Mesodermal cell (in vitro differentiated cells): Measurements from ENCODE around the gene ABHD8.

Experiments
- H3K27ac ChIP-seq: 2 replicates; pipeline ENCODE4 v1.7.0; 2013; ENCODE audit warnings: mild to moderate bottlenecking, low read depth, low read length, moderate library complexity; ENCODE audit not compliant: severe bottlenecking
- H3K36me3 ChIP-seq: 2 replicates; pipeline ENCODE4 v1.7.1; 2013; ENCODE audit warnings: mild to moderate bottlenecking, low read length, moderate library complexity; ENCODE audit not compliant: control insufficient read depth, insufficient read depth
- H3K4me1 ChIP-seq: one replicate; pipeline ENCODE4 v1.7.1; 2013; ENCODE audit warnings: mild to moderate bottlenecking, low read length; ENCODE audit not compliant: insufficient read depth, control insufficient read depth, poor library complexity, severe bottlenecking
- H3K4me3 ChIP-seq: 2 replicates; pipeline ENCODE4 v1.7.0; 2013; ENCODE audit warnings: low read length, control low read depth, mild to moderate bottlenecking; ENCODE audit not compliant: insufficient read depth, poor library complexity, severe bottlenecking; ENCODE audit errors: extremely low read depth
- H3K9me3 ChIP-seq: 2 replicates; pipeline ENCODE4 v1.7.1; 2013; ENCODE audit warnings: mild to moderate bottlenecking, low read length, moderate library complexity; ENCODE audit not compliant: control insufficient read depth
- WGBS, 2 experiments: methylation state at CpG; one replicate each; pipeline ENCODE4 v1.1.5; 2013; ENCODE audit warnings: missing lambda C conversion rate in 2 of 2; ENCODE audit not compliant: insufficient coverage in 2 of 2; 5-methylcytosine and 5-hydroxymethylcytosine counted together

The ABHD8 gene

DNA sequence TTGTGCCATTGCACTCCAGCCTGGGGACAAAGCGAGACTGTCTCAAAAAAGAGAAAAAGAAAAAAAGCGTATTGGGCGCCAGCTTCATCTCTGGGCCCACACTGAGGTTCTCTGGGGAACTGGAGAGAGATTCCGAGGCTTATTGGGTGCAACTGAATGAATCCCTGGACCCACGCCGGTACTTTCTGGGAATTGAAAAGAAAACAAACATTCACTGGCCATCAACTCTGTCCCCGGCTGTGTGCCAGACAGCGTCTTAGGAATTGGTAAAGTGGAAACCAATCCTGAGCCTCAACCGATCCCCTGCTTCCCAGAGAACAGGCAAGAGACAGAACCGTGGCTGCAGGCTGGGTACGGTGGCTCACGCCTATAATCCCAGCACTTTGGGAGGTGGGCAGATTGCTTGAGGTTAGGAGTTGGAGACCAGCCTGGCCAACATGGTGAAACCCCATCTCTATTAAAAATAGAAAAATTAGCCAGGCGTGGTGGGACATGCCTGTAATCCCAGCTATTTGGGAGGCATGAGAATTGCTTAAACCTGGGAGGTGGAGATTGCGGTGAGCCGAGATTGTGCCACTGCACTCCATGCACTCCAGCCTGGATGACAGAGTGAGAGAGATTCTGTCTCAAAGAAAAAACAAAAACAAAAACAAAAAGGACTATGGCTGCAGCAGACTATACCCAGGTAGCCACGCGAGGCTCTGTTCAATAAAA lies 22.8 kb upstream of the ABHD8 start:
- Histone ChIP-seq H3K4me3 (no peak overlapping the region), H3K9me3 (no peaks in the 10 kb centered on the region), H3K36me3 (peaks cover 29% of the 10 kb centered on the region), H3K4me1 (peaks cover 18% of the 10 kb centered on the region), H3K27ac (no peak overlapping the region)
- 93 to 95% methylated on average over 15 to 16 of the region's 17 CpGs for WGBS, 2 experiments

DNA sequence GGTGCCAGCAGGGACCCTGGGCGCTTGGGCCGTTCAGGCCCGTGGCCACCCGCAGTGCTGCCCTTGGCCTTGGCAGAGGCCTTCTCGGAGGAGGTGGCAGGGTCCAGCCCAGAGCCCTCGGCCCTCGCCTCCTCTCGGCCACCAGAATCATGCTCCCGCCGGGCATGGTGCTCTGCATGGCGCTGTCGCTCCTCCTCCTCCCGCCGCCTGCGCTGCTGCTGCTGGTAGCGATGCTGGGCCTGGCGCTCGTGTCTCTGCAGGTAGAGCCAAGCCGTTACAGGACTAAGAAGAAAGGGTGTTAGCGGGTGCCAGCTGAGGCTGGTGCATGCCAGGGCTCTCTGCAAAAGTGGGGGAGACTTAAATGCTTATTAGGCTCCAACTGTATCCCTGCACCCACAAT lies 21.9 kb upstream of the ABHD8 start:
- 95 to 96% methylated on average over 13 to 20 of the region's 20 CpGs for WGBS, 2 experiments
- Histone ChIP-seq H3K4me1 (peaks cover 18% of the 10 kb centered on the region), H3K9me3 (no peaks in the 10 kb centered on the region), H3K36me3 (peaks cover 30% of the 10 kb centered on the region), H3K27ac (no peak overlapping the region), H3K4me3 (no peak overlapping the region)

DNA sequence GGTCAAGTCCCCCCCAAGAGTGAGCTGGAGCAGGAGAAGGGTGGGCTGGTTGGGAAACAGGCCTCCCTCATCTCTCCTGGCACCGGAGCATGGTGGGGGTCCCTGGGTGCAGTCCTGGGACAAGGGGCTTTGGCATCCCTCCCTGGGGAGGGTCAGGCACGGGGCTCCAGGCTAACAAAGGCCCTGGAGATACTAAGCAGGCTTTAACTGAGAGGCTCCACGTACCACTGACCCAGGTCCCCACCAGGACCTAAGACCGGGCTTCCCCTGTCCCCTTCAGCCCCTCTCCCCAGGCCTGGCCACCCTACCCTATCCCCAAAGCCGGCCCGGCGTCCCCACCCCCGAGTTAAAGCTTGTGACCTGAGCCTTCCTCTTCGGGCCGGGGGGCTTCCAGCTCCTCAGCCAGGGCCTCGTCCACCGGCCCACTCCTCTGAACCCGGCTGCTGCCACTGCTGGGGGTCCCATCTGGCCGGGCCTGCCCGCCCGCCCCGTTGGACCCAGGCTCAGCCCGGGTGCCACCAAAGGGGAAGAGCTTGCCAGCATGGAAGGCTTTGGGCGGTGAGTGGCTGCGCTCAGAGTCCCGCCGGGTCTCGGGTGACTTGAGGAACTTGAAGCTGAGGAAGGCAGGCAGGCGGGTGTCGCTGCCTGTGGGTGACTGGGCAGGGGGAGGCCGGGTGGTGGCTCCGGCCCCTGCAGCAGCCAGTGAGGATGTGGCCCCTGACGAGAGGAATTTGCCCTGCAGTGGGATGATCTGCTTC lies 21.3 kb upstream of the ABHD8 start:
- no peak overlapping the region for H3K27ac ChIP-seq
- H3K36me3 ChIP-seq = peaks cover 32% of the 10 kb centered on the region
- H3K9me3 ChIP-seq = no peaks in the 10 kb centered on the region
- no peak overlapping the region for H3K4me3 ChIP-seq
- 93 to 95% methylated on average over 25 to 27 of the region's 28 CpGs for WGBS, 2 experiments
- peaks cover 18% of the 10 kb centered on the region for H3K4me1 ChIP-seq

DNA sequence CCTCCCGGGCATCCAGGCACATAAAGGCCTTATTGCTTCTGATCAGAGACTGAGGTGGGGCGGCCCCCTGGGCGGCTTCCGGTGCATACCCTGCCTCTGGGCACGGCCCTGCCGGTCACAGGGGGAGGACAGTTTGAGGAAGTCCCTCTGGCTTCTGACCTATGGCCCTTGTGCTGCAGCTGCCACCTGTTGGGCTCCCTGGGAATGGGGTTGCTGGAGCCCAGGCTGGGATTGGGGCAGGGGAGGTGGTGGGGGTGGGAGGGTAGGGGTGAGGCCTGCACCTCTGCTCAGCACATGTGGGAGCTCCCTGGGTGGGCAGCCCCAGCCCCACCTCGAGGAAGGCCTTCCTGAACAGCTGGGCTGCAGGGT lies 20.7 kb upstream of the ABHD8 start:
- no peak overlapping the region for H3K4me3 ChIP-seq
- WGBS, 2 experiments = 91% methylated on average over 5 to 7 of the region's 7 CpGs
- no peak overlapping the region for H3K27ac ChIP-seq
- H3K9me3 ChIP-seq = no peaks in the 10 kb centered on the region
- peaks cover 38% of the 10 kb centered on the region for H3K36me3 ChIP-seq
- H3K4me1 ChIP-seq = peaks cover 16% of the 10 kb centered on the region

DNA sequence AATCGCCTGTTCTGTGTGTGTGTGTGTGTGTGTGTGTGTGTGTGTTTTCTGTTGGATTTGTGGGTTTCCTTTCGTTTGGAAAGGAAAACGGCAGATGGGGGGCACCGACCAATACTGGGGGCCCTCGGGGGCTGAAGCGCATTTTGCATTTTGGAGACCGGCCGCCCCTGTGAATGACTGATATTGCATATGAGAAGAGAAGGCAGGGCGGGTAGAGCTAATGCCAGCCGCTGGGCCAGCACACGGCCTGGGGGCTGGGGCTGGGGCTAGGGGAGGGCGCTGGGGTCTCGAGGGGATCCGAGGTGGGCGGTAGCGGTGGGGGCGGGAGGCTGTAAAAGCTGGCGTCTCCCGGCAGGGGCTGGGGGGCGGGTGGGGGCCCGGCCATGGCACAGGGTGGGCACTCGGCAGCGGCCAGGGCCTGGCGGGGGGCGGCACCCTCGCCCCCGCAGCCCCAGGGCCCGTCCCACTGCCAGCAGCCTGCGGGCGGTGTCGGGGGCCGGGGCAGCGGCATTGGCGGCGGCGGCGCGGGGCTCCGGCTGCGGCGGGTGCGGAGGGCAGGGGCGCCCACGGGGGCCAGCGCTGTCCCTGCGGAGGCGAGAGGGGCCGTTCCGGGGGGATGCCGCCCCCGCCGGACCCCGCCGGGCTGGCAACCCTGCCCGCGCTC lies 20.2 kb upstream of the ABHD8 start:
- peaks cover 43% of the 10 kb centered on the region for H3K36me3 ChIP-seq
- no peak overlapping the region for H3K4me3 ChIP-seq
- H3K9me3 ChIP-seq = no peaks in the 10 kb centered on the region
- 90 to 98% methylated on average over 26 to 44 of the region's 56 CpGs for WGBS, 2 experiments
- H3K27ac ChIP-seq = no peak overlapping the region
- peaks cover 13% of the 10 kb centered on the region for H3K4me1 ChIP-seq

DNA sequence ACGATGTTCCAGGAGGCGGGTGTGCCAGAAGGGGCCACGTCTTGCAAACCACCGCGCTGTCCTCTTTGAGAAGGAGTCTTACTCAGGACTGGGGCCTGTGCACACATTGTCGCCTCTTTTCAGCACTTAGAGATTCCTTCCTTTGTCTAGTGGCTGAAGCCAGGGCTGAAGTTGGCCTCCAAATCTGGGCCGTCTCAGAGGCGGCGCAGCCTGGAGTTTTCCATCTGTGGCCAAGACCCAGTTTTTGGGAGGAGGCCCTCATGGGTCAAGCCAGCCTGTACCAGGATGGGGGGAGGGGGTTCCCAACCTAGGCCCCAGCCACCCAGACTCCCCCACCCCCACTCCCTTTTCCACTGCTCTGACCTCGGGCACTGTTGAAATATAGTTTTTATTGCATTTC lies 19.6 kb upstream of the ABHD8 start:
- Histone ChIP-seq H3K27ac (peak overlapping the region; percentile 33), H3K36me3 (peaks cover 45% of the 10 kb centered on the region)
- WGBS, 2 experiments = 96% methylated on average over 6 to 9 of the region's 10 CpGs

DNA sequence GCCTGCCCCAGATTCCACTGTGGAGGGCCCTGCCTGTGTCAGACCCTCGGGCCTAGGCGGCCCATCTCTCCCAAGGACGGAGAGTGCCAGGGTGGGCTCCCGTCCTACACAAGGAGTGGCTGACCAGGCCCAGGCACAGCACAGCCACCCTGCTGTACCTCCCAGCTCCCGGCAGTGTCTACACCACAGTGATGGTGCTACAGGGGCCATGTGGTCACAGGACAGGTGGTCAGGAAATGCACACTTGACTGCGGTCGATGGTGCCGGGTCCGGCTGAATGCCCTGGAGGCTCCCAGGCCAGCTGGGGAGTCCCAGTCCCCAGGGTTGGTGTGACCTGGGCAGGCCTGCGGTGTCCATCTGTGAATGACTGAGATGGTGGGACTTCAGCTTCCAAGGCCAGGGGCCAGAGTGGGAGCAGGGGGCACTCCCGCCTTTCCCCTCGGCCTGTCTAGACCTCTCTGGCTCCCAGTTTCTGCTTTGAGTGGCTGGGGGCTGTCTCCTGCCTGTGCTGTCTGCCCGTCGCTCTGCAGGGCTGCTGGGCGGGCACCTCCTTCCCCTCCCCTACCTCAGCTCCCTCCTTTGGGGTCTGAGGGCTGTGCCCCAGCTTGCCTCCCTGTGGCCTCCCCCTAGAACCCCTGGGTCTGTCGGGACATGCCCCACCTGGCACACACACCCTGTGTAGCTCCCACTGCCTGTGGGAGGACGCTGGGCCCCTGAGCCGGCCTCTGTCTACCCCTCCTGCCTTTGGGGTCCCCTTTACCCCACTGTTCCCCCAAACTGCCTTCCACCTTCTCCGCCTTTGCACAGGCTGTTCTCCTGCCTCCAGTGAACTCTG lies 18.6 kb upstream of the ABHD8 start:
- H3K4me1 ChIP-seq = peaks cover 7% of the 10 kb centered on the region
- H3K4me3 ChIP-seq = no peak overlapping the region
- no peaks in the 10 kb centered on the region for H3K9me3 ChIP-seq
- WGBS, 2 experiments = 96 to 97% methylated on average over 15 to 18 of the region's 19 CpGs
- peaks cover 53% of the 10 kb centered on the region for H3K36me3 ChIP-seq
- peak overlapping the region; percentile 33 for H3K27ac ChIP-seq

More for the DNA sequence above, 19.6 kb upstream of the ABHD8 start:
- no peak overlapping the region for H3K4me3 ChIP-seq
- H3K4me1 ChIP-seq = peaks cover 13% of the 10 kb centered on the region
- no peaks in the 10 kb centered on the region for H3K9me3 ChIP-seq

DNA sequence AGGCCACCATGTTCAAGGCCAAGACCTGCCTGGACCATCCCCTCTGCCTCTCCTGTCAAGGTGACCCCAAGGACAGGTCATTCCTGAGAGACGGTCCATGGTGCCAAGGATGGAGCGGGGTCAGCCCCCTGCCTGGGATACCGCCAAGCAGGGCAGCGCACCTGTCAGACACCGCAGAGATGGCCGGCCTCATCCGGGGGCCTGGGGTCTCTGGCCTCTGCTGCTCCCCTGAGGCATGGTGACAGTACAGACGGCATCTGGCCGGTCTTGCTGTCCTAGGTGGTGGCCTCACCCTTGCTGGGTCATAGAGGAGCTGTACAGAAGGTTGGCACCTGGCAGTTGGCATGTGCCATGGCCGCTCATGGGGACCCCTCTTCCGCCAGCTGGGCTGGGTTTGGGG lies 17.2 kb upstream of the ABHD8 start:
- WGBS, 2 experiments = 85 to 86% methylated on average over 11 of the region's 11 CpGs
- H3K4me3 ChIP-seq = no peak overlapping the region
- H3K27ac ChIP-seq = no peak overlapping the region
- peaks cover 61% of the 10 kb centered on the region for H3K36me3 ChIP-seq
- H3K9me3 ChIP-seq = no peaks in the 10 kb centered on the region
- H3K4me1 ChIP-seq = no peaks in the 10 kb centered on the region

DNA sequence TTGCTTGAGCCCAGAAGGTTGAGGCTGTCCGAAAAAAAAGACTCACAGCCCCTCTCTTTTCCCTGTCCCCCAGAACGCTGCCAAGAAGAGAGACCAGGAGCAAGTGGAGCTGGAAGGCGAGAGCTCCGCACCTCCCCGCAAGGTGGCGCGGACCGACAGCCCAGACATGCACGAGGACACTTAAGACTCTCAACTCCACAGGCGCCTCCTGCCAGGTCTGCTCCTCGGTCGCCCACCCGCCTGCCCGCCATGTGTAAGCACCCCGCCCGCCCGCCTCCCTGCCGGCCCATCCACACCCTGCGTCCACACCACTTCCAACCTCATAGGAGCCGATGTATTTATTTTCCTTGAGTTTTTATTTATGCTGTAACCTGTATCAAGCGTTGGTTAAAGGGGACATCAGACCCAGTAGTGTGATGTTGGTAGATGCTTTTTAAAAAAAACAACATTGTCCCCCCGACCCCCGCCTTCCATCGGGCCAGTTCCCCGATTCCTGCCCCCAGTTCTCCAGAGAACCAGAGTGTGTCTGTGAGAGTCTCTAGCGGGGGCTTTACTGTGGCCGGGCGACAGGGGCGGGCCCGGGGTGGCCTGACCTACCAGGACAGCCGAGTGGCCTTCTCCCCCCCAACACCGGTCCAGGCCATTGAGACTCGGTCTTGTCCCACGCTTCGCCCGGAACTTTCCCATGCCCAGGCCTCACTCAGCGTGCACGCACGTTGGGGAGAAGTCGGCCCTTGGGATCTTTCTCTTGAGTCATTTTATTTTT lies 16.4 kb upstream of the ABHD8 start:
- Histone ChIP-seq H3K4me3 (no peak overlapping the region), H3K27ac (no peak overlapping the region), H3K36me3 (peaks cover 63% of the 10 kb centered on the region), H3K4me1 (no peaks in the 10 kb centered on the region), H3K9me3 (no peaks in the 10 kb centered on the region)
- WGBS, 2 experiments = 94 to 95% methylated on average over 26 to 30 of the region's 40 CpGs

DNA sequence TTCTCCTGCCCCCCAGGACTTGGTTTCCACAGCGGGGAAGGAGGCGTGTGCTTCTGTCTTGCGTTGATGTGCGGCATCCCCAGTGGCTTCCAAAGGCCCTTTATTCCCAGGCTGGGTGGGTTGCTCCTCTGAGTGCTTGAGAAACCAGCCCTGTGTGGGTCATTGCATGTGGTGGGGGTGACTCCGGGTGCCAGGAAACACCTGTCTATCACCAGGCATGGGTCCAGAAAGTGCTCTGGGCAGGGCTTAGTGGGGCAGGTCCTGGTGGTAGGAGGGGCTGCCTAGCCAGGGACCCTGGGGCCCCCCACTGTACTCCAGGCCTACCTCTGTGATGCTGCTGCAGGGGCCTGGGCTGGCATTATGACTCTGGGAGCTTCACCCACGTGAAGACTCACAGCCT lies 15.7 kb upstream of the ABHD8 start:
- 93 to 100% methylated on average over 1 to 3 of the region's 6 CpGs for WGBS, 2 experiments
- Histone ChIP-seq H3K9me3 (no peaks in the 10 kb centered on the region), H3K27ac (no peak overlapping the region), H3K4me3 (no peak overlapping the region), H3K4me1 (no peaks in the 10 kb centered on the region), H3K36me3 (peaks cover 70% of the 10 kb centered on the region)
